ENCODE measurements around the gene IFT25.
"Not testable (repeated sequence)": the region's sequence is repeated elsewhere in the genome, so short reads cannot be mapped to it uniquely, and the experiment has no call there.

Gene IFT25

DNA sequence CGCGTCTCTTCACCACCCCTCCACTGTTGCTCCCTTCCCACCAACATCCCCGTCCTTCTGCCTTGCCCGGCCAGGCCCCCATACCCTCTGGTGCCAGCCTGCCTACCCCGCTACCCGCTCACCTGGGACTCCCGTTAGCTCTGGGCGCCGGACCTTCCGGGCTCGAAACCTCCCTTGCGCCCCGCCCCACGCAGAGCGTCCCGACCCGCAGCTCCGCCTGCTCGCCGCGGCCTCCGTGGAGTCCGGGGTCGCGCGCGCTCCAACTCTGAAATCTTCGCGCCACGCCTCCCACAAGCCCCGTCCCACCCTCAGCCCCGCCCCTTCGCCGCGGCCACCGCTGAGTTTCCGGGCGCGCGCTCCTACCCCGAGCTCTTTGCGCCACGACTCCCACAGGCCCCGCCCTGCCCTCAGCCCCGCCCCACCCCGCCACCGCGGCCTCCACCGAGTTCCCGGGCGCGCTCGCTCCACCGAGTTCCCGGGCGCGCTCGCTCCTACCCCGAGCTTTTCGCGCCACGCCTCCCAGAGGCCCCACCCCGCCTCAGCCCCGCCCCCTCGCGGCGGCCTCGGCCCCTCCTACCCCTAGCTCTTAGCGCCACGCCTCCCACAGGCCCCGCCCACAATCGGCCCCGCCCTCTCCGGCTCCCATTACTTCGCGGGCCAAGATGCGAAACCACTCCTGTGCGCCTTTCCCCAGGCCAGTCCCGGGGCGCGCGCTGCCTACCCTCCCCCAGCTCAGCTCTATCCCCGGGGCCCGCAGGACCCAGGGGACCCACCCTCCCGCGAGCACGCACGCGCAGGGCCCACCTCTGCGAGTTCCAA lies at the start of gene IFT25:
TSS of gene IFT25 (minus strand) at position 267 of the 819 bp plus-strand sequence. CDS start 5,617 bp downstream, outside the sequence.
- peak; percentile 100 for DNase-seq

DNA sequence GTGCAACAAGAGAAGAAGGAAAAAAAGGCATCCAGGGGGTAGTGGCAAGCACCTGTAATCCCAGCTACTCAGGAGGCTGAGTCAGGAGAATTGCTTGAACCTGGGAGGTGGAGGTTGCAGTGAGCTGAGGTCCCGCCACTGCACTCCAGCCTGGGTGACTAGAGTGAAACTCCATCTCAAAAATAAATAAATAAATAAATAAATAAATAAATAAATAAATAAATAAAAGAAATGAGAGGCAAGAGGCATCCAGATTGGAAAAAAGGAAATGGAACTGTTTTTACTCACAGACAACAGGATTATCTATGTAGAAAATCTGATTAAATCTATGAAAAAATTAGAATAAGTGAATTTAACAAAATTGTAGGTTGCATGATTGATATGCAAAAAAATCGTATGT lies 49.0 kb upstream of the IFT25 start:
- DNase-seq, result not testable (repeated sequence)

DNA sequence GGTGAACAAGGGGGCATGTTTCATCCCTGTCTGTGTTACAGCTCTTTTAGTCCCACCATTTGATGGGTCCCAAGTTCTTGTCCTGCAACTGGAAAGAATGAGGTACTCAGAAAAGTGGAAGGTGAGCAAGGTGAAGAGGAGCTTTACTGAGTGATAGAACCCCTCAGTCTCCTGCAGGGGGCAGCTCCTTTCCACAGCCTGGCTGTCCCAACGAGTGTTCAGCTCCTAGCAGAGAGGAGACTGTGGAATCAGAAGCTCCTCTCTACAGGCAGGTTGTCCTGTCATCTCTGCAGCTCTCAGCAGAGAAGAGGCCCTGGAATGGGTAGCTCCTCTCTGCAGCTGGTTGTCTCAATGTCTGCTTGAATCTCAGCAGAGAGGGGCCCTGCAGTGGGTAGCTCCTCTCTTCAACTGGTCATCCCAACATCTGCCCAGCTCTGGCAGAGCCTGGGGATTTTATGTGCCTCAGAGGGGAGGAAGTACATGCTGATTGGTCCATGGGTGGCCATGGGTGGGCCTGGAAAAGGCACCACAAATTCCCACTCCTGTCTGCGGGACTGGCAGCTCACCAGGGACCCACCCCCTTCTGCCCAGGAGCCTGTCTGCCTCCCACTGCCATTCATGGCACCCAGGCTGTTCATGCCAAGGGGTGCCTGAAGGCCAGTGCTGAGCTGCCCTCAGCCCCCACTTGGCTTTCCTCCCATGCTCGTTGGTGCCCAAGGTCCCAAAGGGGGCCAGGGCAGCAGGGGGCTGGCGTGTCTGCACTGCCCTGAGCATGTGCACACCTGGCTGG lies 46.8 kb upstream of the IFT25 start:
- DNase-seq, result no peak

DNA sequence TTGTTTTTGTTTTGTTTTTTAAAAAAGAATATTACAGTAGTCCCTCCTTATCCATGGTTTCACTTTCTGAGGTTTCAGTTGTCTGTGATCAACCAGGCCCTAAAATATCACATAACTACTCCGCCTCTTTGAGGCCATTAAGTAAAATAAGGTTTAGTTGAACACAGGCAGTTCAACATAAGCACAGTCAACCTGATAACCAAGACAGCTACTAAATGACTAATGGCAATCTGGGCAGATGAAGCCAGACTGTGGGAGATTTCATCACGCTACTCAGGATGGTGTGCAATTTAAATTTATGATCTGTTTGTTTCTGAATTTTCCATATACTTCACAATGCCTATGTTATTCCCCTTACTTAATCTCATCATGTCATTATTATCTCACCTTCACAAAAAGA lies 42.4 kb upstream of the IFT25 start:
- no peak for DNase-seq

DNA sequence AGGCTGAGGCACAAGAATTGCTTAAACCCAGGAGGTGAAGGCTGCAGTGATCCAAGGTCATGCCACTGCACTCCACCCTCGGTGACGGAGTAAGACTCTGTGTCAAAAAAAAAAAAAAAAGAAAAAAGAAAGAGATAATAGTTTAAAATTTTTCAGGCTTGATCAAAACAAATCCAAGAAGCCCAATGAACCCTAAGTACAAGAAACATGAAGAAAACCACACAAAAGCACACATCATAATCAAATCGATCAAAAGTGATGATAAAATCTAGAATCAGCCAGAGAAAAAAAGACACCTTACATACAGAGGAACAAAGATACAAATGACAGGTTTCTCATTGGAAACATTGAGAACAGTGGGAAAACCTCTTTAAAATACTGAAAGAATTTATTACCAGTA lies 41.0 kb upstream of the IFT25 start:
- no peak for DNase-seq

DNA sequence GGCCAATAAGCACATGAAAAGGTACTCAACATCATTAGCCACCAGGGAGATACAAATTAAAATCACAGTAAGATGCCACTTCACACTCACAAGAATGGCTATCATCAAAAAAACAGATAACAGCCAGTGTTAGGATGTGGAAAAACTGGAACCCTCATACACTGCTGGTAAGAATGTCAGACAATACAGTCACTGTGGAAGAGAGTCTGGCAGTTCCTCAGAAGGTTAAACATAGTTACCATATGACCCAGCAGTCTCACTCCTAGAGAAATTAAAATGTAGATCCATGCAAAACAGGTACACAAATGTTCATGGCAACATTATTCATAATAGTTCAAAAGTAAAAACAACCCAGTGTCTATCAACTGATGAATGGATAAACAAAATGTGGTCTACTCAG lies 39.2 kb upstream of the IFT25 start:
- DNase-seq, result no peak

DNA sequence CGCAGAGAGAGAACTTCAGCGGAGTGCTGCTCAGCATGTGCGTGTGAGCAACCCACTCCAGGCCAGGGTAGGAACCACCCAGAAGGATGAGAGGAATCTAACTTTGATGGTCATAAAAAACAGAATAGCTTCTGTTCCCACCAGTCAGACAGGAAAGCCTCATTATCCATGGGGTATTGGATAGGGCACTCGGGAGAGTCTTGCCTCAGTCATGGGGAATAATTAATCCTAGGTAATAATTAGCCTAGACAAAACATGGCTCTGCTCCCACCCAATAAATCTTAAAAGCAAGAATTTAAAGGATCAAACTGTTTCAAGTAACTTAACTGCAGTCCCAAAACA lies 37.2 kb upstream of the IFT25 start:
- no peak for DNase-seq

DNA sequence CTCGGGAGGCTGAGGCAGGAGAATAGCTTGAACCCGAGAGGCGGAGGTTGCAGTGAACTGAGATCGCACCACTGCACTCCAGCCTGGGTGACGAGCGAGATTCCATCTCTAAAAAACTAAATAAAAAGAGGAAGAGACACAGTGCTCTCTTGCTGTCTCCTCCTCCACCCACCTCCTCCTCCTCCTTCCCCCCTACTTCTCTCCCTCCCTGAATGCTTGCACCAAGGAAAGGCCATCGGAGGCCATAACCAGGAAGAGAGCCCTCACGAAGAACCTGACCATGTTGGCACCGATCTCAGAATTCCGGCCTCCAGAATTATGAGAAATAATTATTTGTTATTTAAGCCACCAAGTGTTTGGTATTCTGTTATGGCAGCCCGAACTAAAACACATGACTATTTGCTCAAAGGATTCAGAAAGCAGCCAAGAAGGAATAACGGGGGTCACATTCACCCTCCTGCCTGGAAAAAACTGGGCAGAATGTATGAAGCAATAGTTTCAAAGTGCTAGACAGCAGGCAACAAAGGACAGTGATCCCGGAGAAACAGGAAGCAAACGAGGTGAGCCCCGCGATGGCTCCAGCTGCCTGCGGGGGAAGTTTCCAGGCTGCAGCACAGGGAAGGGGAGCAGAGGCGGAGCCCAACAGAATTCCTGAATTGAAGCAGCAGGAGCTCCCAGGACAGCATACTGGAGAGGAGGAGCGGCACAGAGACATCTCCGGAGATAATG lies 36.7 kb upstream of the IFT25 start:
- DNase-seq, result no peak

DNA sequence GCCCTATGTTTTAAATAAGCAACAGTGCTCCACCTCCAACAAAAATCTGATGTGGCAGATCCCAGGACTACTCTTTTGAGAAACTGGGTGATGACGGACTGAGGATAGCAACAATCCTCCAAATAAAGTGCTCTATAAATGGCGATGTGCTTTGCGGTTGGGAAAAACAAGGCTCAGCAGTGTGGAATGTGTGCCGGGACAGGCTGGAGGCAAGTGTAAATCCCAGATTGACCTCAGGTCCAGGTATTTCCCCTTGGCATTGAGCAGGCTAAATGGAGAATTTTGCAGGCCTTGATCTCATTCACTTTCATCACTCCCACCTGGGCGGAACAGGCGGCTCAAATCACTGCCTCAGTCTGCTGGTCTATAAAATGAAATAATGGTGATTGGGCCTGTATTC lies 35.7 kb upstream of the IFT25 start:
- no peak for DNase-seq

DNA sequence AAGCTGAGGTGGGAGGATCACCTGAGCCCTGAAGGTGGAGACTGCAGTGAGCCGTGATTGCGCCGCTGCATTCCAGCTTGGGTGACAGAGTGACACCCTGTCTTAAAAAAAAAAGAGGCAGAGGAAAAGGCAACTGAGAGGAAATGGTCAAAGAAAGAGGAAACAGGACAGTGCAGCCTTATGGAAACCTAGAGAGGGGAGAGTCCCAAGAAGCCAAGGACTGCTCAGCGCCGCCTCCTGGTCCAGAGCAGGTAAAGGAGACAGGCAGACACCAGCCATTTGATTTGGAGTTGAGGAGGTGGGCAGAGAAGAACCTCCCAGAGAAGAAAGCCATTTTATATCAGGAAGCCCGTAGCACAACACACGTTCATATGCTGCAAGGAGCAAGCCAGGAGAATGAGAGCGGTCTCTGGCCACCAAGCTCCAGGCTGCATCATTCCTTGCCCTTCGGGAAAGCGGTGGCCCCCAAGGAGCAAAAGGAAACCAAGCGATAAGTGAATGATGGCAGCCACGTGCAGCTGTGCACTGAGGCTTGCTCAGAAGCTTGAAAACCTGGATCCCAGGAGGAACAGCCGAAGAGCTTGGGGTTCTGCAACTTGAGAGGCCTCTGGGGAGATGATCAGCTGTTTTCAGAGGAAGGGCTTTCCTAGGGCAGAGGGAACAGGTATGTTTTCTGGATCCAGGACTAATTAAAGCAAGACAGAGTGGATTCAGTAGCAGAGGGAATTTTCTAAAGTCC lies 34.4 kb upstream of the IFT25 start:
- no peak for DNase-seq

DNA sequence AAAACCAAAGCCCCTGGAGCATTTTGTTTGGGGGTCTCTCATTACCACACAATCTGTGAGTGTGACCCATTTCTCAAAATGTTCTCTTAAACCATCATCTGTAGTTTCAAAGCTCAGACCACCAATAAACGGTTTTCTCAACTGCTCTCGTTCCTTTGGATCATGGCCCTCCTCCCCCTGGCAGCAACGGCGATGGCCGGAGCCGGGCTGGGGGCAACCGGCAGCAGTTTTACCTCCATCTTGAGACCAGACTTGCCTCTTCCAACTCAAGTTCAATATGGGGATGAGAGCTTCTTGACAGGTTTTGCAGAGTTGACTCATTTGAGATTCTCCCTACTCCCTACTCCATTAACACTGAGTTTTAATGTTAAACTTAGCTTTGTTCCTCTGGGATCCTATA lies 30.4 kb upstream of the IFT25 start:
- no peak for DNase-seq

DNA sequence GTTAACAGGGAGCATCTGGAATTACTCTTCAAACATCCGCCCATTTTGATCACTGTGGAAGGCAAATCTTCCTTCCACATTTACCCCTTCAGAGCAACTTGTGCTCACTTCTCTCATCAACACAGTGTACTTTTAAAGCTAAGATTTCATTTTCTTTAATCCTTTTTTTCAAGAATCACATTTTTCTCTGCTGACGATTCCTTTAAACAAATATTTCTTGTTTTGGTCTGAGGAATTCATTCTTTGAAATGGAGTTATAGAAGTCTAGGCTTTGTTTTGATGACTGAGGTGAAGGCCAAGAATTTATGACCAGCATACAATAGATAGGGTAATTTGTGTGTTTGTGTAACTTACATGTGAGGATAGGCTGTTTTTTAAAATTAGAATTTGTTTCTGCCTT lies 26.2 kb upstream of the IFT25 start:
- no peak for DNase-seq

DNA sequence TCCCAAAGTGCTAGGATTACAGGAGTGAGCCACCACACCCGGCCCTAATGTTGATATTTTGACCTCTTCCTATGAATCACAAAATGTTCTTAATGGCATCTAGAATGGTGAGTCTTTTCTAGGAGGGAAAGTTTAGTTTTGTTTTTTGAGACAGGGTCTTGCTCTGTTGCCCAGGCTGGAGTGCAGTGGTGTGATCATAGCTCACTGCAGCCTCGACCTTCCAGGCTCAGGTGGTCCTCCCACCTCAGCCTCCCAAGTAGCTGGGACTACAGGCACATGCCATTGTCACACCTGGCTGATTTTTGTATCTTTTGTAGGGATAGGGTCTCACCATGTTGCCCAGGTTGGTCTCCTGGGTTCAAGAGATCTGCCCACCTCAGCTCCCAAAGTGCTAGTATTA lies 23.8 kb upstream of the IFT25 start:
- DNase-seq, result not testable (repeated sequence)

DNA sequence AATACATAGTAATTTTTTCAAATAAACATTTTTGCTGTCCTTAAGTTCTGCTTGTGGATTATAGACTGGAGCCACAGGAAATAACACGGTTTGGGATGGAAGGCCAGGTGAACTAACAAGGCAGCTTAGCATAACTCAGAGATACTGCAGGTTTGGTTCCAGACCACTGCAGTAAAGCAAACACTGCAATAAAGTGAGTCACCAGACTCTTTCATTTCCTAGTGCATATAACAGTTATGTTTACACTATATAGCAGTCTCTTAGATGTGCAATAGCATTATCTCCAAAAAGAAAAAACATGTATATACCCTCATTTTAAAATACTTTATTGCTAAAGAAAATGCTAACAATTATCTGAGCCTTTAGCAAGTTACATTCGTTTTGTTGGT lies 22.6 kb upstream of the IFT25 start:
- no peak for DNase-seq

DNA sequence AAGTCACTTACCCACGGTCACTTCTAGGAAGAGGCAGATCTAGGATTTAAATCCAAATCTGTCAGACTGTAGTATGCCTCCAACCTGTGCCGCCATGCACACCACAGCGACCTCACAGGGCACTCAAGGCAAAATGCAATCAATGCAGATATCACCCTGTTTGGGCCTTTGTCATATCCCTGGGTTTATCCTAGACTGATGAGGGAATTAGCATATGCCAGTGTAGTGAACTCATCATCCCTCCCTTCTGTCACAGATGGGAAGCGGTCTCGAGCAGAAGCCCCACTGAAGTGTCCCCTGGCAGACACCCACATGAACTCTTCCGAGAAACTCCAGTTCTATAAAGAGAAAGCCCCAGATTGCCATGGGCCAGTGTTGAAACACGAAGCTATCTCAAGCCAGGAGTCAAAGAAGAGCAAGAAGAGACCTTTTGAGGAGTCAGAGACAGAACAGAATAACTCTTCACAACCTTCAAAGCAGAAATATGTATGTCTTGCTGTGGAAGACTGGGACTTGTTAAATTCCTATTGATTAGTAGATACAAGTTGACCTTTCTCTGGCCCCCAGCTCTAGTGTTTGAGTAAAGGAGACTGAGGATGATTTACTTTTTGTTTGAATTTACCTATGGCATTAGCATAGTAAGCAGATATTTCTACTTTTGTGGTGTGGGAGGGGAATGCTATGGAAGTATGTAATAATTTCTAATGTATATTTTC lies 22.1 kb upstream of the IFT25 start:
- no peak for DNase-seq

DNA sequence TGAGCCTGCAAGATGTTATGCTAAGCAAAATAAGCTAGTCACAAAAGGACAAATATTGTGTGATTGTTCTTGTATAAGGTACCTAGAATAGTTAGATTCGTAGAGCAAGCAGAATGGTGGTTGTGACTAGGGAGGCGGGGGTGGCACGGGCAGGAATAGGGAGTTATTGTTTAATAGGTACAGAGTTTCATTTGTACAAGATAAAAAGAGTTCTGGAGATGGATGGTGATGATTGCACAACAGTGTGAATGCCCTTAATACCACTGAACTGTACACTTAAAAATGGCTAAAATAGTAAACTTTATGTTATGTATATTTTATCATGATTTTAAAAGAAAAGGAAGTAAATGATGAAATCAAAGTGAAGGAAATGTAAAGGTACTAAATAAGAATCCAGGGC lies 21.3 kb upstream of the IFT25 start:
- no peak for DNase-seq

DNA sequence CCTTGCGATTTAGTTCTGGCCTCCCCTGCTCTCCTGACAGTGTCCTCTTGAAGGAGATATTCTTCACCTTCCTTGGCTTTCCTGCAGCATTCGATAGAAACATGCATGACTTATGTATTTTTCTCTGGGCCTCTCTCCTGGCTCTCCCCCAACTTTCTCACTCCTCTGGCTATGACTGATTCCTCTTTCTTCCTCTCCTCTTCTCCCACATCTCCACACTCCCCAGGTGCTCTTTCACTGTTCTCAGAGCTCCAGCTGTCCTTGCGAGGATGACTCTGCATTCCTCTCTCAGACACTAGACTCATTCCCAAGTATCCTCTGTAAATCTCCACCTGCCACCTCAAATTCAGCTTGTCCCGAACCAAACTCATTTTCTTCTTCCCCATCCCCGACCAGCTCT lies 18.6 kb upstream of the IFT25 start:
- no peak for DNase-seq

DNA sequence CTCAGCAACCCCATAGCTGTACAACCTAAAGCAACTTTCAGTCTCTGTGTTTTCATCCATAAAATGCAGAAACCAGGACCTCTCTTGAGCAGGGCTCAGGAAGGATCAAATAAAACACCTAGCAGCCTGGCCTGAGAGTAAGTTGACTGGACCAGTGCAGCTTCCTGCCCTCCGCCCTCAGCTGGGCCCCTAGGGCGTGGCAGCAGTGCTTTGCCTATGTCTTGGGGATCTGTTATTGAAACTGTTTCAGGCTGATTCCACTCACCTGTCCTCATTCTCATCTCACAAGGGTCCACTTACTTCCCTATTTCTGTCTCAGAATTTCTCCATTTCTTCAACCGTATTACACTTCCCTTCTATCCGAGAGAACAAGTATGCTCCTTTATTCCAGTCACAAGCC lies 18.0 kb upstream of the IFT25 start:
- DNase-seq, result no peak

DNA sequence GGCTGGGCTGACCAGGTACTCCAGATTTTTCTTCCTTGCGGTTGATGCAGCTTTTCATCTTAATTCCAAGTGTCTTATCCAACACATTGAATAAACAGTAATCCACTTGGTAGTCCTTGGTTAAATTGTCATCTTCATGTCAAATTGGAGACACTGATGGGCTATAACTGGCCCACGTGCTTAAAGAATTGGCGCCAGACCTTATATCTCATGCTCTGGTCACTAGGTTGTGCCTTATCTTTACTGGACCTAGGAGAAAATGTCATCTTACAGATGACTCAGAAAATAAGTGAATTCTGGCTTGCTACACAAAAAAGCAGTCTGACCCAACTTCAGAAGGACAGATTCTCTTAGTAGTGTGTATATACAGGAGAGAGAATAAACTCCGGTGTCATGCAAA lies 16.9 kb upstream of the IFT25 start:
- DNase-seq, result no peak

DNA sequence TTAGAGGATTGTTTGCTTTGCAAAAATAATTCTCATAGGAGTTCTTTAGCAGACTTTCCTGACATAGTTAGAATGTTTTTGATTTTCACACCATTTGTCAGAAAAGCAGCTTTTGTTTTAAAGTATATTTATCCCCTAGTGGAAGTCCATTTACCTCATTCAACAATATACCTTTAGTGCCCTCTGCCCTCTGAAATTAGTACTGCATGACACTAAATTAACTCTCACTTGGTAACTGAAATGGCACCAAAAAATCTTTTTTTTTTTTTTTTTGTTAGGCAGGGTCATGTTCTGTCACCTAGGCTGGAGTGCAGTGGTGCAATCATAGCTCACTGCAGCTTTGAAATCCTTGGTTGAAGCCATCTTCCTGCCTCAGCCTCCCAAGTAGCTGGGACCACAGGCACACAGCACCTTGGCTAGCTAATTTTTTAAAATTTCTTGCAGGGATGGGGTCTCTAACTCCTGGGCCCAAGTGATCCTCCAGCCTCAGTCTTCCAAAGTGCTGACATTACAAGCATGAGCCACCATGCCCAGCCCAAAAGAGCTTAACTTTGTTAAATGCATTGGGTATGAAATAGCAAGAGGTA lies 14.3 kb upstream of the IFT25 start:
- DNase-seq, result no peak

DNA sequence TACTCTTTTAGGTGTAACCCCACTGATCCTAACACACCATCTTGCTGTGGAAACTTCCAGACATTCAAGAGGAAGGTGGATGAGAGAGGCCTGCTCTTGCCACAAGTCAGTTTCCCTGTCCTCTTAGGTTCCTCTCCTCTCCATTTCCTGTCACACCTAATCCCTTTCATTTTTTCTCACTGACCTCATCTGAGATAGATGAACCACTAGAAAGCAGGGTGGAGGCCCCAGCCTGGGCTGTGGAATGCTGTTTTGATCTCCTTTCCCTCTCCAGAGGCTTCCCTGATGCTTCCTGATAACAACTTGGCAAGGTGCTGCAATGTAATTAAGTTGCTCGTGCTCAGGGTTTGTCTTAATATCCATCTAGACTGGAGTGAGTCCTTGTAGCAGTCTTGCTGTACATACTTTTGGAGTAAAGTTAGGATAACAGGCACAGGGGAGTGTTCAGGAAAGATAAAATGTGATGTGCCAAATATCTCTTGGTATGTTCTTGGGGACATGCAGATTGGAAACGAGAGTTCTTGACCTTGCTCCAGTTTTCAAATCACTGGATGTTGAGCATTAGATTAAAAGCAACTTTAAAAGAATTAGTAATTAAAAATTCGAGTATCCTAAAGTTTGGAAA lies 11.8 kb upstream of the IFT25 start:
- DNase-seq, result no peak
